HepG2 (cell line): ENCODE data around the gene CLDN22.

Experiments
- ARID3A ChIP-seq: IDR thresholded peaks from 2 replicates; pipeline ENCODE4 v1.6.1; 2012; ENCODE audit warnings: low read depth, low read length, improper control_type of control experiment
- KDM1A ChIP-seq: IDR thresholded peaks from 2 replicates; pipeline ENCODE4 v1.6.1; 2016; ENCODE audit warnings: missing compliant biosample characterization
- PTBP1 ChIP-seq: fragments of 200-400 bp; formaldehyde crosslinking; IDR thresholded peaks from 2 replicates; pipeline ENCODE4 v1.6.1; 2018; ENCODE audit warnings: low read length, low read depth; ENCODE audit not compliant: poor library complexity, severe bottlenecking
- TAF1 ChIP-seq: sonication (generic); formaldehyde crosslinking; IDR thresholded peaks from 2 replicates; pipeline ENCODE4 v1.4.0; 2020; ENCODE audit warnings: missing genetic modification reagents
- USF2 ChIP-seq, 2 experiments: sonication (generic) in 1 of 2; formaldehyde crosslinking in 1 of 2; IDR thresholded peaks; 2 replicates each; pipeline versions ENCODE4 v1.5.1 to v1.6.1; 2011 to 2020; ENCODE audit warnings: borderline replicate concordance in 1 of 2, low read depth in 1 of 2, low read length in 1 of 2, mild to moderate bottlenecking in 1 of 2, missing genetic modification reagents in 1 of 2, moderate library complexity in 1 of 2
- XBP1 ChIP-seq: sonication (generic); formaldehyde crosslinking; IDR thresholded peaks from 2 replicates; pipeline ENCODE4 v1.5.0; 2020; ENCODE audit warnings: missing genetic modification reagents
- ZNF121 ChIP-seq: sonication (generic); formaldehyde crosslinking; IDR thresholded peaks from 2 replicates; pipeline ENCODE4 v1.5.0; 2020; ENCODE audit warnings: mild to moderate bottlenecking, missing genetic modification reagents
- ZNF274 ChIP-seq: sonication (generic); formaldehyde crosslinking; IDR thresholded peaks from 2 replicates; pipeline ENCODE4 v1.5.1; 2020; ENCODE audit warnings: mild to moderate bottlenecking, missing genetic modification reagents
- TF ChIP-seq, protein P1 (sequence below): sonication (generic); formaldehyde crosslinking; IDR thresholded peaks from 2 replicates; pipeline ENCODE4 v1.5.0; 2020; ENCODE audit warnings: mild to moderate bottlenecking, missing genetic modification reagents, moderate library complexity

GRCh38 chr4:183285886-183286285, 34.2 kb downstream of the CLDN22 start:
- TF ChIP-seq, protein P1, sequence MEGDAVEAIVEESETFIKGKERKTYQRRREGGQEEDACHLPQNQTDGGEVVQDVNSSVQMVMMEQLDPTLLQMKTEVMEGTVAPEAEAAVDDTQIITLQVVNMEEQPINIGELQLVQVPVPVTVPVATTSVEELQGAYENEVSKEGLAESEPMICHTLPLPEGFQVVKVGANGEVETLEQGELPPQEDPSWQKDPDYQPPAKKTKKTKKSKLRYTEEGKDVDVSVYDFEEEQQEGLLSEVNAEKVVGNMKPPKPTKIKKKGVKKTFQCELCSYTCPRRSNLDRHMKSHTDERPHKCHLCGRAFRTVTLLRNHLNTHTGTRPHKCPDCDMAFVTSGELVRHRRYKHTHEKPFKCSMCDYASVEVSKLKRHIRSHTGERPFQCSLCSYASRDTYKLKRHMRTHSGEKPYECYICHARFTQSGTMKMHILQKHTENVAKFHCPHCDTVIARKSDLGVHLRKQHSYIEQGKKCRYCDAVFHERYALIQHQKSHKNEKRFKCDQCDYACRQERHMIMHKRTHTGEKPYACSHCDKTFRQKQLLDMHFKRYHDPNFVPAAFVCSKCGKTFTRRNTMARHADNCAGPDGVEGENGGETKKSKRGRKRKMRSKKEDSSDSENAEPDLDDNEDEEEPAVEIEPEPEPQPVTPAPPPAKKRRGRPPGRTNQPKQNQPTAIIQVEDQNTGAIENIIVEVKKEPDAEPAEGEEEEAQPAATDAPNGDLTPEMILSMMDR (CRISPR knock-in tag), result no peak
- no peak for TF ChIP-seq USF2 (IDR thresholded peaks at IDR 0.05; ENCODE audit: low read depth, low read length)
- no peak for TF ChIP-seq USF2 (CRISPR knock-in tag; IDR thresholded peaks at IDR 0.05; ENCODE audit: borderline replicate concordance)
- no peak for TF ChIP-seq ARID3A
- TF ChIP-seq ZNF274 (CRISPR knock-in tag), result no peak
- TF ChIP-seq ZNF121 (CRISPR knock-in tag), result no peak
- no peak for TF ChIP-seq KDM1A
- TF ChIP-seq TAF1 (CRISPR knock-in tag), result no peak
- no peak for TF ChIP-seq PTBP1
- TF ChIP-seq XBP1, result no peak
